PC-9 (cell line): ENCODE data around the gene DNAJC5. TPM values are rescaled to one million over a fixed set of nuclear protein-coding genes. Genes with fewer than 3 reads are reported as not detected.

Experiments used
- BruUV-seq: library from RNA; stranded (reverse); fragments of 400-500 nt; replicated peaks from 2 replicates; lab custom pipeline; 2021; lab: Mats Ljungman, UMichigan
- CTCF ChIA-PET: fragments of 300-600 bp; sonication (Branson Sonifier 250); formaldehyde crosslinking; loops from one replicate; lab custom pipeline; 2022; ENCODE audit warnings: antibody characterized with exemption; lab: Charles Lee
- POLR2A ChIA-PET: fragments of 300-600 bp; sonication (Branson Sonifier 250); formaldehyde crosslinking; loops from one replicate; lab custom pipeline; 2022; ENCODE audit warnings: antibody characterized with exemption; ENCODE audit not compliant: unreplicated experiment; lab: Charles Lee
- DNase-seq, 2 experiments: peaks; one replicate each; pipeline versions ENCODE4 v3.0.0 to v3.0.0-alpha.2; 2015 to 2022; ENCODE audit warnings: mixed read lengths in 1 of 2
- H2AFZ ChIP-seq: fragments of 200-600 bp; sonication (generic); 2 replicates; pipeline ENCODE4 v1.8.1; 2017; ENCODE audit warnings: antibody characterized with exemption
- H3F3A ChIP-seq: fragments of 200-600 bp; sonication (generic); 2 replicates; pipeline ENCODE4 v1.8.1; 2017; ENCODE audit warnings: antibody characterized with exemption, mild to moderate bottlenecking, low read depth; ENCODE audit not compliant: insufficient read depth
- H3K27ac ChIP-seq: fragments of 200-600 bp; sonication (generic); 2 replicates; pipeline ENCODE4 v1.6.1; 2016; ENCODE audit warnings: mixed run types
- H3K27me3 ChIP-seq: fragments of 200-600 bp; sonication (generic); 2 replicates; pipeline ENCODE4 v1.6.1; 2016; ENCODE audit warnings: low read depth, mixed run types; ENCODE audit not compliant: insufficient read depth
- H3K36me3 ChIP-seq: fragments of 200-600 bp; sonication (generic); 2 replicates; pipeline ENCODE4 v1.6.1; 2016; ENCODE audit warnings: low read depth, mixed run types
- H3K4me1 ChIP-seq: fragments of 200-600 bp; sonication (generic); replicated peaks from 2 replicates; pipeline ENCODE4 v1.6.1; 2016; ENCODE audit warnings: mixed run types; ENCODE audit not compliant: insufficient read depth
- H3K4me2 ChIP-seq: fragments of 200-600 bp; sonication (generic); 2 replicates; pipeline ENCODE4 v1.6.1; 2017; ENCODE audit warnings: mixed run types
- H3K4me3 ChIP-seq: fragments of 200-600 bp; sonication (generic); 2 replicates; pipeline ENCODE4 v1.6.1; 2016; ENCODE audit warnings: mixed run types
- H3K79me2 ChIP-seq: fragments of 200-600 bp; sonication (generic); 2 replicates; pipeline ENCODE4 v1.6.1; 2017; ENCODE audit warnings: low read depth, mixed run types
- H3K9me2 ChIP-seq: fragments of 200-600 bp; sonication (generic); 2 replicates; pipeline ENCODE4 v1.8.1; 2017; ENCODE audit warnings: mild to moderate bottlenecking; ENCODE audit not compliant: insufficient read depth
- H3K9me3 ChIP-seq: fragments of 200-600 bp; sonication (generic); 2 replicates; pipeline ENCODE4 v1.8.1; 2016; ENCODE audit warnings: low read depth; ENCODE audit not compliant: insufficient read depth
- H4K20me1 ChIP-seq: fragments of 200-600 bp; sonication (generic); 2 replicates; pipeline ENCODE4 v1.8.1; 2017; ENCODE audit not compliant: insufficient read depth
- EZH2 ChIP-seq: fragments of 200-600 bp; sonication (generic); IDR thresholded peaks from 2 replicates; pipeline ENCODE4 v1.8.0; 2017; ENCODE audit warnings: antibody characterized with exemption, low read depth
- intact Hi-C: fragments of 100-400 bp; cut with micrococcal nuclease; formaldehyde crosslinking; loops from one replicate; pipeline ENCODE4 v1.10.0; 2022; ENCODE audit not compliant: unreplicated experiment
- total RNA-seq: library from RNA; stranded (reverse); gene quantifications from 2 replicates; pipeline ENCODE4 v1.2.3, GENCODE V29; 2021
- TF ChIP-seq, protein P1 (sequence below): fragments of 200-600 bp; sonication (generic); conservative IDR thresholded peaks from 2 replicates; pipeline ENCODE4 v1.6.1; 2017; ENCODE audit warnings: mixed run types, antibody characterized with exemption, mild to moderate bottlenecking, moderate library complexity

Gene DNAJC5
- total RNA-seq, 1 experiment from 2014 or later, result 48.1 TPM

DNA sequence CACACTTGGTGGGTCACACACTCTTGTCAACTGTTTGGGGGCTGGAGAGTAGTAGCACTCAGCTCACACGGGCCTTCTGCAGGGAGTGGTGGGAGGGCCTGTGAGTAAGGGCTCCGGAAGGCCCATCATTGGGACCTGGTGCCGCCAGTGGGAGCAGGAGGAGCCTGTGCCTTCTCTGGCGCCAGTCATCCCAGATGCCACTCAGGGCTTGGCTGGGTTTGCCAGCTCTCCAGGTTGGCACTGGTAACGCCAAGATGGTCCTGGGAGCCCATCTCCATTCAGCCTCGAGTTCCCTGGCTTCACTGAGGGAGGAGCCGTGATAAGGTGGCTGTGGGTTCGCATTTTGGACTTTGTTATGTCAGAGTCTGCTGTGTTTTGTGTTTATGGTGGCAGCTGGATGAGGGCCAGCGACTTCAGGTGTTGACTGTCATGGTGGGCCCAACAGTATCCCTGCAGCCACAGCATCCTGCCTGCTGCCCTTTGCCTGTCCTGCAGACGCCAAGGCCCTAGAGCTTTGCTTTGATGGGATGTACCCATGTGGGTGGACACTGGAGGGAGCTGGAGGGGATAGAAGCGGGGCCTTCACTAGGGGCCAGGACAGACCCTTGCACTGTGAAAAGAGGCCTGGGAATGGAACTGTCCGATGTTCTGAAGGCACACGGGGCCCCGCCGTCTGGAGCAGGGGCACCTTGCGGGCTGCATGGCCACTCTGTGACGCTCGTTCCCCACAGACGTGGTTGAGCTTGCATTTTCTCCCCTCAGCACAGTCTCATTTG lies 13.3 kb upstream of the DNAJC5 start:
- Histone ChIP-seq H4K20me1 (peaks cover 83% of the 10 kb centered on the region), H3F3A (peaks cover 21% of the 10 kb centered on the region), H3K4me3 (no peak overlapping the region), H3K27me3 (no peaks in the 10 kb centered on the region), H3K9me3 (no peaks in the 10 kb centered on the region), H2AFZ (no peak overlapping the region), H3K9me2 (no peaks in the 10 kb centered on the region), H3K27ac (no peak overlapping the region), H3K36me3 (peaks cover 29% of the 10 kb centered on the region), H3K79me2 (peaks cover 54% of the 10 kb centered on the region), H3K4me1 (peaks cover 22% of the 10 kb centered on the region), H3K4me2 (no peak overlapping the region)
- BruUV-seq, result no TSS peak
- no peak for DNase-seq
- intact Hi-C loops, result no loop called here
- no peak for TF ChIP-seq EZH2
- TF ChIP-seq, protein P1, sequence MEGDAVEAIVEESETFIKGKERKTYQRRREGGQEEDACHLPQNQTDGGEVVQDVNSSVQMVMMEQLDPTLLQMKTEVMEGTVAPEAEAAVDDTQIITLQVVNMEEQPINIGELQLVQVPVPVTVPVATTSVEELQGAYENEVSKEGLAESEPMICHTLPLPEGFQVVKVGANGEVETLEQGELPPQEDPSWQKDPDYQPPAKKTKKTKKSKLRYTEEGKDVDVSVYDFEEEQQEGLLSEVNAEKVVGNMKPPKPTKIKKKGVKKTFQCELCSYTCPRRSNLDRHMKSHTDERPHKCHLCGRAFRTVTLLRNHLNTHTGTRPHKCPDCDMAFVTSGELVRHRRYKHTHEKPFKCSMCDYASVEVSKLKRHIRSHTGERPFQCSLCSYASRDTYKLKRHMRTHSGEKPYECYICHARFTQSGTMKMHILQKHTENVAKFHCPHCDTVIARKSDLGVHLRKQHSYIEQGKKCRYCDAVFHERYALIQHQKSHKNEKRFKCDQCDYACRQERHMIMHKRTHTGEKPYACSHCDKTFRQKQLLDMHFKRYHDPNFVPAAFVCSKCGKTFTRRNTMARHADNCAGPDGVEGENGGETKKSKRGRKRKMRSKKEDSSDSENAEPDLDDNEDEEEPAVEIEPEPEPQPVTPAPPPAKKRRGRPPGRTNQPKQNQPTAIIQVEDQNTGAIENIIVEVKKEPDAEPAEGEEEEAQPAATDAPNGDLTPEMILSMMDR, result no peak
- CTCF ChIA-PET, result interaction anchor here (0.5 kb wide), 1 partner anchor 21 kb away, joined by 5 read pairs; no protein-coding TSS in a partner anchor
- POLR2A ChIA-PET, result no interaction called here

DNA sequence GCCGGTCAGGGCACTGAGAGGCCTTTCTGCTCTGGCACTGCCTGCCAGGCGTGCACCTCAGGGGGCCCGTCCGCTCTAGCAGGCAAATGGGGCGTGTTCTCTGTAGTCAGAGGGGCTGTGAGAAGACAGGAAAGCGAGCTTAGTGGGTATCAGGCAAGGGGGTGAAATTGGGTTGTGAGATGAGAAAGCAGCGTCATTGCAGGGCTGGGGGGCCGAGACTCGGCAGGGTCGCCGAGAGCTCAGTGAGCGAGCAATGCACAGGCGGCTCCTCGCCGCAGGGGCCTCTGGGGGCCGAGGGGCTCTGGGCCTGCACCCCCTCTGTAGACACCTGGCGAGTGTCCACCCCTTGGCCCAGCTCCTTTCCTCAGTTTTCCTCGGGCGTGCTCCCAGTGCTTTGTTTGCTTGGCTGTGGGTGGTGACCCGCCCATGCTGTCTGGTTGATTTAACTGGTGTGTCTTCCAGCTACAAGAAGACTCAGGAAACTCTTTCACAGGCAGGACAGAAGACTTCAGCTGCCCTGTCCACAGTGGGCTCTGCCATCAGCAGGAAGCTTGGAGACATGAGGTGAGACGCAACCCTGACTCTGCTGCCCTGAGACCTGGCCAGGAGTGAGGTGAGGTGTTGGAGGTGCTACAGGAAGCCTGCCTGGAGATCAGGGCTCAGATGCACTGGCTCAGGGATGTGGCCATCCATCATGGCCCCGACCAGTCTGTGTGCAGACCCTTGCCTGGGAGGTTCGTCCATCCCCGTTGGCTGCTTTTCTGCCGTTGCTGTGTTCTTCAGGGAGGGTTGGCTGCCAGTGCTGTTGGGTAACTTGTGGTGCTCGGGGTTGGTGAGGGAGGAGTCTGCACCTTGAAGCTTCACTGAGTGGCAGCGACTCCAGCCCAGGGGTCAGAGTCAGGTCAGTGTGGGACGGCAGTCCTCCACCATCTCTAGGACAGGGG lies 12.4 kb upstream of the DNAJC5 start:
- BruUV-seq, result no TSS peak
- H3K4me1 ChIP-seq, result peaks cover 28% of the 10 kb centered on the region
- peaks cover 54% of the 10 kb centered on the region for H3K79me2 ChIP-seq
- peaks cover 26% of the 10 kb centered on the region for H3F3A ChIP-seq
- H3K9me2 ChIP-seq, result no peaks in the 10 kb centered on the region
- peaks cover 80% of the 10 kb centered on the region for H4K20me1 ChIP-seq
- ChIA-PET POLR2A (no interaction called here), CTCF (interaction anchor here (0.5 kb wide), 1 partner anchor 20 kb away, joined by 5 read pairs; no protein-coding TSS in a partner anchor)
- no peaks in the 10 kb centered on the region for H3K27me3 ChIP-seq
- peaks cover 31% of the 10 kb centered on the region for H3K36me3 ChIP-seq
- H2AFZ ChIP-seq, result no peak overlapping the region
- no peaks in the 10 kb centered on the region for H3K9me3 ChIP-seq
- DNase-seq, result no peak
- intact Hi-C loops, result no loop called here
- no peak overlapping the region for H3K4me2 ChIP-seq
- TF ChIP-seq, protein P1, result no peak
- no peak for TF ChIP-seq EZH2
- no peak overlapping the region for H3K4me3 ChIP-seq
- no peak overlapping the region for H3K27ac ChIP-seq

DNA sequence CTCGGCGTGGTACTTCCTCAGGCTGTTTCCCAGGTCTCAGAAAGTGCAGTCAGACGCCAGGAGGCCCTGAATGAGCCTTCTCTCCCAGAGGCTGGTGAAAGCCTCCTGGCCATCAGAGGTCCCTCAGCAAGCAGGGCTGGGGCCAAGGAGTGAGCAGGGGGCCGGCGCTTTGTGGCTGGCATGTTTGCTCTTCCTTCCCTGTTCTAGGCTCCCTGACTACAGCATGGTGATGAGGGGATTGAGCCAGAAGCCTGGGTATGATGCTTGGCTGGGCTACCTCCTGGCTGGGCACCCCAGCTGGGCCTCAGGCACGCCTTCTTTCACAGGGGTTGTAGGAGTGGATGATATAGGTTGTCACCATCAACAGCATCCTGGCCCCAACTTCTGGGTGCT lies 11.7 kb upstream of the DNAJC5 start:
- Histone ChIP-seq H3K27me3 (no peaks in the 10 kb centered on the region), H3K79me2 (peaks cover 54% of the 10 kb centered on the region), H3K4me3 (no peak overlapping the region), H3K4me1 (peaks cover 35% of the 10 kb centered on the region), H3K9me3 (no peaks in the 10 kb centered on the region), H4K20me1 (peaks cover 73% of the 10 kb centered on the region), H3K9me2 (no peaks in the 10 kb centered on the region), H3F3A (peaks cover 33% of the 10 kb centered on the region), H3K4me2 (no peak overlapping the region), H3K36me3 (peaks cover 35% of the 10 kb centered on the region), H2AFZ (no peak overlapping the region), H3K27ac (no peak overlapping the region)
- DNase-seq, result no peak
- BruUV-seq, result no TSS peak
- ChIA-PET POLR2A (no interaction called here), CTCF (no interaction called here)
- TF ChIP-seq, protein P1, result no peak
- no peak for TF ChIP-seq EZH2
- intact Hi-C loops, result no loop called here
